Activated CD4-positive, CD25-positive, alpha-beta regulatory T cell treated with anti-CD3 and anti-CD28 coated beads, Interleukin-2, amount 50 U/mL, for 72 hours (primary cell): ENCODE measurements around the gene NRIP3.
"Not testable (repeated sequence)": the region's sequence is repeated elsewhere in the genome, so short reads cannot be mapped to it uniquely, and the experiment has no call there.

ENCODE experiments used
- DNase-seq: peaks from one replicate; pipeline ENCODE4 v3.0.0; 2021

Gene NRIP3

GRCh38 chr11:9015677-9016076 lies 11.9 kb upstream of the NRIP3 start:
- DNase-seq = peak; percentile 39

DNA sequence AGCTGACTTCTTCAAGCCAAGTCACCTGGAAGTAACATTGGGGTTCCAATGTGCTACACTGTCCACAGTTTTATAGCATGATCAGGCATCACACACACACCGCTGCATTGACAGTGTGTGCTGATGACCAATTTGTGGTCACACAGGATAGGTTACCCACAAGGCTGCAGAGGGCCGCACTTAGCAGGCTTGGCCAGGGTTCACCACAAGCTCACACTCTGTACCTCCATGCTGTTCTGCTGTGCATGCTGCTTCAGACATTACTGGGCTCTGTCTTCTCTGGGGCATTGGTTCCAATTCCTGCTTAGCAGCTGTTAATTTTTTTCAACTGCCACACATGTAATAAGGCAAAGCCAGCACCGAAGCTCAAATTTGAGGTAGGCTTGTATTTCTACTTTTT lies 11.0 kb upstream of the NRIP3 start:
- no peak for DNase-seq

- DNase-seq = no peak
These were observed 9.6 kb upstream of the NRIP3 start for GRCh38 chr11:9013373-9013772.

DNA sequence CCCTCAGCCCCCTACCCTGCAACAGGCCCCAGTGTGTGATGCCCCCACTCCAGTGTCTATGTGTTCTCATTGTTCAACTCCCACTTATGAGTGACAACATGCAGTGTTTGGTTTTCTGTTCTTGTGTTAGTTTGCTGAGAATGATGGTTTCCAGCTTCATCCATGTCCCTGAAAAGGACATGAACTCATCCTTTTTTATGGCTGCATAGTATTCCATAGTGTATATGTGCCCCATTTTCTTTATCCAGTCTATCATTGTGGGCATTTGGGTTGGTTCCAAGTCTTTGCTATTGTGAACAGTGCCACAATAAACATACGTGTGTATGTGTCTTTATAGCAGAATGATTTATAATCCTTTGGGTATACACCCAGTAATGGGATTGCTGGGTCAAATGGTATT lies 5.7 kb upstream of the NRIP3 start:
- not testable (repeated sequence) for DNase-seq

- DNase-seq = no peak
These were observed 4.9 kb upstream of the NRIP3 start for GRCh38 chr11:9008661-9009060.

DNA sequence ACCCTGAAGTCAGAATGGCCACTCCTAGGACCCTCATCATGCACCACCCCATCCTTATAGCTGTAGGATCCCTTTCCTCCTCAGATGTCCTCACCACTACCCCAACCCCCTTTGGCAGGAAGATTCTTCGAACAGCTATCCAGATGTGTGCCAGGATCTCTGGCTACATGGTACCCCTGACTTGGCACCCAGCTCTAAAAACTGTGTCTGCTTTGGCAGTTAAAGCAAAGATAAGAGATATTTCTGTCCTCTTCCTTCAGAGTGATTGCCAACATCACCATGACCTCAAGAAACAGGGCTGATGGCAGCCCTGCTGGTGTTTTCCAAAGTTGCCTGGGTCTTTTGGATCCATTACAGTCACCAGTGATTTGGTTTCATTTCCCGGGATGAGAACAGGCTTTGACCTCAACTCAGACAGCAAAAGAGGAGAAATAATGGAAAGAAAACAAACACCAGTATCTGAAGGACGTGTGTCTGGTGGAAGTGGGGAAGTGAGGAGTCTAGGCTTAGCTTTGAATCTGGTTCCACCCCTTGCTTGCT lies 4.3 kb upstream of the NRIP3 start:
- DNase-seq = no peak

- DNase-seq = no peak
These were observed 1.3 kb upstream of the NRIP3 start for GRCh38 chr11:9005087-9005486.

DNA sequence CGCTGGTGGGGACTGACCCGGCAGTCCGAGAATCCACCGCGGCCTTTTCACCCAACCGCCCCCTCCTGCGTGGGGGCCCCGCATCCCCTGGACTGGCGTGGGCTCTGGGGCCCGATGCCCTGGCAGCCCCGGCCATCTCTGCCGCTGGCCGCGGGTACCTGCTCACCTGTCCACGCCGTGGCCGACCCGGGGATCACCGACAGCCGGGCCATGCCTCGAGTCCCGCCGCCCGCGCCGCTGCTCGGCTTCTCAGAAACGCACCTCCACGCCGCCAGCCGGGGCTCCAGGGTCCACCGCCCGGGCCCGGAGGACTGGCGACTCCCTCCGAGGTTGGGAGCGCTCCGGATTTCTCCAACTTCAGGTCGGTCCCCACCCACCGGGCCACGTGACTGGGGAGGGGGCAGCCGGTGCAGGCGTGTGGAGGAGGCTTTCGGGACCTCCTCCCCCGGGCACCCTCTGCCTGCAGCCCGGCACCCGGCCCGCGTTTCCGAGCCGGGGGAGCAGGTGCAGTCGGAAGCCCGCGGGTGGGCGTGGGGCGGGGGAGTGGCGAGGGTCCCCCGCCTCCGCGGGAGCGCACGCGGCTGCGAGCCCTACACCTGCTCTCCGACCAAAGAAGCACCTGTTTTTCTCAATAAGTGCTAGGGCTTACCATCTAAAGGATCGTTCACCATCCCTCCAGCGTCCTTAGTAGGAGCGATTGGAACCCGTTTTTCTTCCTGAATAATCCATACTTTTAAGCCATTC lies 554 bp upstream of the NRIP3 start:
- DNase-seq = no peak

GRCh38 chr11:9002920-9003572 lies 755 bp downstream of the NRIP3 start:
- DNase-seq = no peak

- no peak for DNase-seq
These were observed 2.1 kb downstream of the NRIP3 start for GRCh38 chr11:9001736-9002135.

DNA sequence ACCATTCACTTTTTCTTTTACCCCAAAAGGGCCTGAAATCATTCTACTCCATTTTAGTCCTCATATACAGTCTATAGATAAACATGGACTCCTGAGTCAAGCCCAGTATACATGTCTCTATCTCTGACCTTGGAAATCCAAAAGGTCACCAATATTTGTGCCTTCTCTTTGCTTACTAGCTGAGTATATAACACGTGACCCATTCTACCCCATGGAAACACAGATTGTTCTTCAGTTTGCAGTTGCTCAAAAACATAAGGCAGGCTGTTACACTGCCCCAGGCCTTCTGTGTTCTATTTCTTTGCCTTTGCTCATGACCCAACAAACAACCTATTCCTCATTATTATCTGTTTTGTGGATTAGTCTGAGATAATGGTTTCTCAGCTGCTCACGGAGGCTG lies 5.8 kb downstream of the NRIP3 start:
- no peak for DNase-seq

GRCh38 chr11:8997451-8997850 lies 6.3 kb downstream of the NRIP3 start:
- no peak for DNase-seq

- no peak for DNase-seq
These were observed 14.3 kb downstream of the NRIP3 start for GRCh38 chr11:8989453-8989852.

GRCh38 chr11:8988329-8989234 lies 15.2 kb downstream of the NRIP3 start:
- DNase-seq = no peak

GRCh38 chr11:8987446-8987845 lies 16.4 kb downstream of the NRIP3 start:
- no peak for DNase-seq

DNA sequence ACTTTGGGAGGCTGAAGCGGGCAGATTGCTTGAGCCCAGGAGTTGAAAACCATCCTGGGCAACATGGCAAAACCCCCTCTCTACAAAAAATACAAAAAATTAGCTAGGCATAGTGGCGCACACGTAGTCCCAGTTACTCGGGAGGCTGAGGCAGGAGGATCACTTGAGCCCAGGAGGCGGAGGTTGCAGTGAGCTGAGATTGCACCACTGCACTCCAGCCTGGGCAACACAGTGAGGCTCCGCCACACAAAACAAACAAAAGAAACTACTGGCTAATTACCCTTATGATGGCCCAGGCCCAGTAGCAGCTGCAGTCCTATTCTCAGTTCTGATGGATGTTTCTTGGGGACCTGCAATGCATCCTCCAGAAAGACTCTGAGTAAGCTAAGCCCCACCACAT lies 17.0 kb downstream of the NRIP3 start:
- DNase-seq = not testable (repeated sequence)

GRCh38 chr11:8985462-8985861 lies 18.3 kb downstream of the NRIP3 start:
- DNase-seq = no peak

GRCh38 chr11:8983552-8983951 lies 20.2 kb downstream of the NRIP3 start:
- DNase-seq = no peak

DNA sequence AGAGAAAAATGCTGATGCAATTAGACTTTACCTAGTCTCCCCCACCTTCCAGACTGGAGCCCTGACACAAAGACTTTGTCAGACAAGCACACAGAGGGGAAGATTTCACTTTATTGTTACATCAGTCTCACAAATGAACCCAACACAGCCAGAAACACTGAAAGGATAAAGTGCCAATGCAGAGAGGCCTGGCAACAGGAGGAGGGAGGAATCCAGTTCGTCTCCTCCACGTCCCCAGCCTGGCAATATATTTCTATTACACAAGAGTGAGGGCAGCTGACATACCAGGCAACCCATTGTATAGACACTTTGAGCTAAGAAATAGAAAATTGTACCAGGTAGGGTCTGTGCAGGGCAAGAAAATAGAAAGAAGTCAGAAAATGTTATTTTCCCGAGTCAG lies 23.3 kb downstream of the NRIP3 start:
- no peak for DNase-seq

GRCh38 chr11:8979365-8979764 lies 24.4 kb downstream of the NRIP3 start:
- not testable (repeated sequence) for DNase-seq

DNA sequence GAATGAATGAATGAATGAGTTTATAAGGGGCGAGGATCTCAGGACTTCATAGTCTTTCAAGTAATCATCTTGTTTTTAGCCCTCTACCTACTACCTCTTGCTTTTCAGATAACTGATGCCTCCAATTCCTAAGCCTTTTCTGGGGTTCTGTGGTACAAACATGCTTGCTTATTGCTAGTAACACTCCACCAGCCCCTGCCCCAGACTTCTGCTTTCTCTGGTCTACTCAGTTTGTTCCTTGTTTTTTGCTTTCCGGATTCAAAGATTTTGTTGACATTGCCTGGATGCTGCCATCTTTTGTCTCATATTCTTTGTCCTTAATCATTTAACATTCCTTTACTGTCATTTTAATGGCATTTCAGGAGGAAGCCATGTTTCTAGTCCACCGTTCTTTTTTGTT lies 30.7 kb downstream of the NRIP3 start:
- DNase-seq = no peak

DNA sequence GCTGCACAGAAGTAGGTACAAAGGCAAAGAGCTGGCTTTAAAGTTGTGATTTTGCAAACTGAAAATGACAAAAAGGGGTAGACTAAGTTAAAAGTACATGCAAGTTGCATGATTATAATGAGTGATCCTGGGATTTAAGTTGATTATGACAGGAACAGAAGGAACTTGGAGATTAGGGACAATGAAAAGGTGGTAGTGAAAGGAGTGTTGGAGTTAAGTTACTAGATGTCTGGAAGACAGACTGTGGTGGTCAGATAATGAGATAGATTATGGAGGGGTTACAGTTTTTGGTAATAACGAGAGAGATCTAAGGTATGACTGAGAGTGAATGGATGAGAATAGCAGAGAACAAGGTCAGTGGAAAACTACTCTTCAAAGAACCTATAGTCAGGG lies 31.9 kb downstream of the NRIP3 start:
- no peak for DNase-seq

- DNase-seq = no peak
These were observed 32.4 kb downstream of the NRIP3 start for GRCh38 chr11:8971196-8971923.
